Activated effector memory CD4-positive, alpha-beta T cell treated with Interleukin-2 at 50 U/mL for 16 hours (primary cell): ENCODE results near the gene LMNTD2.

Experiments
- DNase-seq: peaks from one replicate; pipeline ENCODE4 v3.0.0-alpha.2; 2020

LMNTD2 gene

GRCh38 chr11:551131-551530 is 9.4 kb downstream of the LMNTD2 start:
- no peak for DNase-seq

GRCh38 chr11:550746-551085 is 9.8 kb downstream of the LMNTD2 start:
- DNase-seq = no peak

- DNase-seq = no peak
Observed at GRCh38 chr11:550021-550745, 10.4 kb downstream of the LMNTD2 start.

- no peak for DNase-seq
Observed at GRCh38 chr11:548700-549603, 11.6 kb downstream of the LMNTD2 start.

GRCh38 chr11:545171-545570 is 15.4 kb downstream of the LMNTD2 start:
- no peak for DNase-seq

GRCh38 chr11:544817-545166 is 15.7 kb downstream of the LMNTD2 start:
- DNase-seq = no peak

- DNase-seq = no peak
Observed at GRCh38 chr11:541433-541885, 19.1 kb downstream of the LMNTD2 start.

- no peak for DNase-seq
Observed at GRCh38 chr11:540583-541432, 19.7 kb downstream of the LMNTD2 start.

- no peak for DNase-seq
Observed at GRCh38 chr11:539971-540481, 20.5 kb downstream of the LMNTD2 start.

- no peak for DNase-seq
Observed at GRCh38 chr11:538431-539051, 22.0 kb downstream of the LMNTD2 start.

GRCh38 chr11:537622-538430 is 22.7 kb downstream of the LMNTD2 start:
- no peak for DNase-seq

- DNase-seq = peak; percentile 83
Observed at GRCh38 chr11:536841-537621, 23.5 kb downstream of the LMNTD2 start, which contains the start of gene LRRC56. Gene LRRC56 (plus strand): TSS chr11:537527. CDS start chr11:540685, 3,158 bp downstream.

- DNase-seq = peak; percentile 95
Observed at GRCh38 chr11:535519-536454, 24.8 kb downstream of the LMNTD2 start, which contains the start of gene HRAS. Gene HRAS (minus strand): TSS chr11:535576.

GRCh38 chr11:535210-535518 is 25.4 kb downstream of the LMNTD2 start:
- DNase-seq = no peak

GRCh38 chr11:534396-535209 is 25.9 kb downstream of the LMNTD2 start:
- DNase-seq = peak; percentile 8

GRCh38 chr11:533586-534395 is 26.7 kb downstream of the LMNTD2 start:
- DNase-seq = no peak

GRCh38 chr11:532986-533585 is 27.5 kb downstream of the LMNTD2 start:
- no peak for DNase-seq
